Muscle layer of duodenum (tissue), 2 donors: ENCODE results near the gene ARPIN.
A peak's percentile ranks its signal among the peaks of the same experiment; 100 is the strongest.
"Not testable (repeated sequence)": the region's sequence is repeated elsewhere in the genome, so short reads cannot be mapped to it uniquely, and the experiment has no call there.

Experiments
- H3K27ac ChIP-seq: one replicate; pipeline ENCODE4 v1.7.0; 2013; ENCODE audit warnings: mild to moderate bottlenecking, low read length
- H3K27me3 ChIP-seq: one replicate; pipeline ENCODE4 v1.7.0; 2013; ENCODE audit warnings: low read depth, mild to moderate bottlenecking, control low read depth, low read length
- H3K36me3 ChIP-seq, 2 donors: one replicate each; pipeline ENCODE4 v1.7.0; 2013; ENCODE audit warnings: low read length in 2 of 2, control low read depth in 1 of 2, mild to moderate bottlenecking in 1 of 2; ENCODE audit not compliant: insufficient read depth in 2 of 2, control insufficient read depth in 1 of 2
- H3K4me1 ChIP-seq, 2 donors: one replicate each; pipeline ENCODE4 v1.7.0; 2013; ENCODE audit warnings: low read length in 2 of 2, mild to moderate bottlenecking in 2 of 2, control low read depth in 1 of 2, moderate library complexity in 1 of 2; ENCODE audit not compliant: insufficient read depth in 2 of 2, control insufficient read depth in 1 of 2
- H3K4me3 ChIP-seq, 2 donors: one replicate each; pipeline ENCODE4 v1.7.0; 2013; ENCODE audit warnings: low read length in 2 of 2, low read depth in 1 of 2, mild to moderate bottlenecking in 1 of 2
- H3K9me3 ChIP-seq, 2 donors: one replicate each; pipeline ENCODE4 v1.7.0; 2013; ENCODE audit warnings: low read length in 2 of 2, control low read depth in 1 of 2, mild to moderate bottlenecking in 1 of 2; ENCODE audit not compliant: control insufficient read depth in 1 of 2
- donor health status: healthy.

The ARPIN gene

GRCh38 chr15:89875741-89876140 is 37.0 kb downstream of the ARPIN start:
- Histone ChIP-seq H3K4me3 (no peak overlapping the region), H3K36me3 (peaks cover 16 to 32% of the 10 kb centered on the region in 2 donors), H3K9me3 (no peaks in the 10 kb centered on the region), H3K27ac (no peak overlapping the region), H3K27me3 (no peaks in the 10 kb centered on the region), H3K4me1 (no peaks in the 10 kb centered on the region)

GRCh38 chr15:89874926-89875564 is 37.7 kb downstream of the ARPIN start:
- Histone ChIP-seq H3K4me1 (no peaks in the 10 kb centered on the region), H3K36me3 (peaks cover 20 to 39% of the 10 kb centered on the region in 2 donors)

GRCh38 chr15:89870688-89871288 is 42.0 kb downstream of the ARPIN start:
- H3K4me3 ChIP-seq: no peak overlapping the region
- H3K4me1 ChIP-seq: no peaks in the 10 kb centered on the region
- H3K36me3 ChIP-seq: peaks cover 12 to 21% of the 10 kb centered on the region in 2 donors
- no peak overlapping the region for H3K27ac ChIP-seq
- no peaks in the 10 kb centered on the region for H3K9me3 ChIP-seq
- no peaks in the 10 kb centered on the region for H3K27me3 ChIP-seq

More at GRCh38 chr15:89874926-89875564, 37.7 kb downstream of the ARPIN start:
- Histone ChIP-seq H3K9me3 (no peaks in the 10 kb centered on the region), H3K27me3 (no peaks in the 10 kb centered on the region), H3K27ac (no peak overlapping the region), H3K4me3 (no peak overlapping the region)

GRCh38 chr15:89870006-89870405 is 42.7 kb downstream of the ARPIN start:
- Histone ChIP-seq H3K27ac (no peak overlapping the region), H3K36me3 (peaks cover 8 to 21% of the 10 kb centered on the region in 2 donors)

GRCh38 chr15:89869490-89869889 is 43.3 kb downstream of the ARPIN start:
- not testable (repeated sequence) for H3K9me3 ChIP-seq, H3K4me1 ChIP-seq, H3K27ac ChIP-seq, H3K4me3 ChIP-seq, H3K27me3 ChIP-seq
- peaks cover 8 to 21% of the 10 kb centered on the region in 2 donors for H3K36me3 ChIP-seq

More at GRCh38 chr15:89870006-89870405, 42.7 kb downstream of the ARPIN start:
- no peaks in the 10 kb centered on the region for H3K4me1 ChIP-seq
- H3K4me3 ChIP-seq: no peak overlapping the region
- no peaks in the 10 kb centered on the region for H3K9me3 ChIP-seq
- H3K27me3 ChIP-seq: no peaks in the 10 kb centered on the region

- Histone ChIP-seq H3K27ac (no peak overlapping the region), H3K9me3 (no peaks in the 10 kb centered on the region), H3K36me3 (peaks cover 16 to 31% of the 10 kb centered on the region in 2 donors), H3K4me1 (peaks cover 0 to 5% of the 10 kb centered on the region in 2 donors), H3K4me3 (no peak overlapping the region), H3K27me3 (no peaks in the 10 kb centered on the region)
These were observed 47.6 kb downstream of the ARPIN start for GRCh38 chr15:89864958-89865739.

GRCh38 chr15:89863918-89864317 is 48.8 kb downstream of the ARPIN start:
- Histone ChIP-seq H3K27ac (no peak overlapping the region), H3K4me1 (peaks cover 0 to 5% of the 10 kb centered on the region in 2 donors), H3K9me3 (no peaks in the 10 kb centered on the region), H3K36me3 (peaks cover 15 to 33% of the 10 kb centered on the region in 2 donors), H3K27me3 (no peaks in the 10 kb centered on the region), H3K4me3 (no peak overlapping the region)

- Histone ChIP-seq H3K9me3 (no peaks in the 10 kb centered on the region), H3K27ac (peak overlapping the region; percentile 78), H3K4me1 (peaks cover 0 to 5% of the 10 kb centered on the region in 2 donors), H3K36me3 (peaks cover 15 to 37% of the 10 kb centered on the region in 2 donors), H3K4me3 (no peak overlapping the region), H3K27me3 (no peaks in the 10 kb centered on the region)
These were observed 51.9 kb downstream of the ARPIN start for GRCh38 chr15:89860891-89861290.

GRCh38 chr15:89860431-89860830 is 52.3 kb downstream of the ARPIN start:
- Histone ChIP-seq H3K9me3 (no peaks in the 10 kb centered on the region), H3K36me3 (peaks cover 15 to 37% of the 10 kb centered on the region in 2 donors), H3K27ac (peak overlapping the region; percentile 78), H3K27me3 (no peaks in the 10 kb centered on the region), H3K4me1 (peaks cover 0 to 5% of the 10 kb centered on the region in 2 donors), H3K4me3 (no peak overlapping the region)

- no peaks in the 10 kb centered on the region for H3K9me3 ChIP-seq
- no peak overlapping the region for H3K27ac ChIP-seq
- H3K4me1 ChIP-seq: peaks cover 0 to 5% of the 10 kb centered on the region in 2 donors
- no peaks in the 10 kb centered on the region for H3K27me3 ChIP-seq
- no peak overlapping the region for H3K4me3 ChIP-seq
- peaks cover 15 to 37% of the 10 kb centered on the region in 2 donors for H3K36me3 ChIP-seq
These were observed 53.9 kb downstream of the ARPIN start for GRCh38 chr15:89858661-89859458.

- H3K27me3 ChIP-seq: no peaks in the 10 kb centered on the region
- no peak overlapping the region for H3K27ac ChIP-seq
- H3K36me3 ChIP-seq: peaks cover 14 to 27% of the 10 kb centered on the region in 2 donors
- no peaks in the 10 kb centered on the region for H3K9me3 ChIP-seq
- no peak overlapping the region for H3K4me3 ChIP-seq
- H3K4me1 ChIP-seq: peaks cover 0 to 5% of the 10 kb centered on the region in 2 donors
These were observed 55.1 kb downstream of the ARPIN start for GRCh38 chr15:89857673-89858072.
